Measurements from ENCODE around the gene MLF2.

MLF2 gene

GRCh38 chr12:6771509-6772330 is 18.8 kb upstream of the MLF2 start:
- Mint-ChIP-seq H3K36me3 (ENCODE audit: low read depth) (peaks cover 39% of the 10 kb centered on the region), H3K27me3 (peaks cover 31% of the 10 kb centered on the region), H3K4me1 (peaks cover 76% of the 10 kb centered on the region), H3K27ac (peak overlapping the region; percentile 86), H3K4me3 (peak overlapping the region; percentile 98), H3K9me3 (no peaks in the 10 kb centered on the region)
- no peak for DNase-seq
- no peak for ATAC-seq

GRCh38 chr12:6771091-6771495 is 18.2 kb upstream of the MLF2 start:
- ATAC-seq (no peak), DNase-seq (no peak)
- H3K27me3 Mint-ChIP-seq: peaks cover 31% of the 10 kb centered on the region
- H3K36me3 Mint-ChIP-seq (ENCODE audit: low read depth): peaks cover 33% of the 10 kb centered on the region
- peak overlapping the region; percentile 98 for H3K4me3 Mint-ChIP-seq
- H3K27ac Mint-ChIP-seq: peak overlapping the region; percentile 86
- peaks cover 70% of the 10 kb centered on the region for H3K4me1 Mint-ChIP-seq
- no peaks in the 10 kb centered on the region for H3K9me3 Mint-ChIP-seq

- peak overlapping the region; percentile 98 for H3K4me3 Mint-ChIP-seq
- H3K4me1 Mint-ChIP-seq: peaks cover 69% of the 10 kb centered on the region
- peak overlapping the region; percentile 86 for H3K27ac Mint-ChIP-seq
- peaks cover 36% of the 10 kb centered on the region for H3K27me3 Mint-ChIP-seq
- ATAC-seq (no peak), DNase-seq (no peak)
- no peaks in the 10 kb centered on the region for H3K9me3 Mint-ChIP-seq
- peaks cover 28% of the 10 kb centered on the region for H3K36me3 Mint-ChIP-seq (ENCODE audit: low read depth)
Observed at GRCh38 chr12:6770600-6770999, 17.7 kb upstream of the MLF2 start.

DNA sequence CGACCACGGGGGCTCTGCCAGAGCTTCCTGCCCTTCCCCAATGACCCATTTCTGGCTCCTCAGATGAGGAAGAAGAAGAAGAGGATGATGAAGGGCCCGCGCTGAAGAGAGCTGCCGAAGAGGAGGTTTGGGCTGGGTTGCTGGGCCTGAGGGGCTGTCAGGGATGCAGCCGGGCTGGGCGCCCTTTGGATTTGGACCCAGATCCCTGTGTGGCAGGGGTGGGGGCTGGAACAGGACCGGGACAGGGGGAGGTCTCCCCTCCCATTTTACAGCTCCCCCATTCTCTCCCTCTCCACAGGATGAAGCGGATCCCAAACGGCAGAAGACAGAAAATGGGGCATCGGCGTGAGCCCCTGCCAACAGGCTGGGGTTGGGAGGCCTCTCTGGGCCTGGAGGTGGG is 17.2 kb upstream of the MLF2 start:
- Mint-ChIP-seq H3K27me3 (peaks cover 41% of the 10 kb centered on the region), H3K9me3 (no peaks in the 10 kb centered on the region), H3K27ac (peak overlapping the region; percentile 0), H3K36me3 (ENCODE audit: low read depth) (peaks cover 23% of the 10 kb centered on the region), H3K4me1 (peaks cover 69% of the 10 kb centered on the region), H3K4me3 (no peak overlapping the region)
- ATAC-seq (no peak), DNase-seq (no peak)

GRCh38 chr12:6769666-6770065 is 16.7 kb upstream of the MLF2 start:
- peaks cover 18% of the 10 kb centered on the region for H3K36me3 Mint-ChIP-seq (ENCODE audit: low read depth)
- no peak overlapping the region for H3K4me3 Mint-ChIP-seq
- H3K27me3 Mint-ChIP-seq: peaks cover 43% of the 10 kb centered on the region
- peak overlapping the region; percentile 0 for H3K27ac Mint-ChIP-seq
- no peaks in the 10 kb centered on the region for H3K9me3 Mint-ChIP-seq
- DNase-seq (no peak), ATAC-seq (no peak)
- peaks cover 67% of the 10 kb centered on the region for H3K4me1 Mint-ChIP-seq

DNA sequence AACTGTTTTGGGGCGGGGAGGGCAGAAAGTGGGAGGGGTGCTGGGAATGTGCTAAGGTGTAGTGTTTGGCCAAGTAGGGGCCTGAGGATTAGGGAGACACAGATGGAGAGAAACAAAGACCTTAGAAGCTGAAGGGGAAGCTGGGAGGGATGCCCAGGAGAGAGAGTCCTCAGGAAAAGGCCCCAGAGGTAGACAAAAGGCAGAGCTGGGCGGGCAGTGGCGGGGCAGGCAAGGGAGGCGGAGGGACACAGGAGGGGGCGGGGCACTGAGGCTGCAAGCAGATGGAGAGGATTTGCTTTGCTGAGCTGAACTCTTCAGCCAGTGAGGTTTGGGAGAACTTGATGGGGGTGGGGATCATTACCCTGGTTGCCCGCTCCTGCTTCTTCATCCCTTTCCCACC is 16.0 kb upstream of the MLF2 start:
- peaks cover 46% of the 10 kb centered on the region for H3K27me3 Mint-ChIP-seq
- H3K4me3 Mint-ChIP-seq: peak overlapping the region; percentile 80
- H3K36me3 Mint-ChIP-seq (ENCODE audit: low read depth): peaks cover 12% of the 10 kb centered on the region
- H3K4me1 Mint-ChIP-seq: peaks cover 68% of the 10 kb centered on the region
- no peaks in the 10 kb centered on the region for H3K9me3 Mint-ChIP-seq
- DNase-seq (peak; percentile 31), ATAC-seq (no peak)
- no peak overlapping the region for H3K27ac Mint-ChIP-seq

DNA sequence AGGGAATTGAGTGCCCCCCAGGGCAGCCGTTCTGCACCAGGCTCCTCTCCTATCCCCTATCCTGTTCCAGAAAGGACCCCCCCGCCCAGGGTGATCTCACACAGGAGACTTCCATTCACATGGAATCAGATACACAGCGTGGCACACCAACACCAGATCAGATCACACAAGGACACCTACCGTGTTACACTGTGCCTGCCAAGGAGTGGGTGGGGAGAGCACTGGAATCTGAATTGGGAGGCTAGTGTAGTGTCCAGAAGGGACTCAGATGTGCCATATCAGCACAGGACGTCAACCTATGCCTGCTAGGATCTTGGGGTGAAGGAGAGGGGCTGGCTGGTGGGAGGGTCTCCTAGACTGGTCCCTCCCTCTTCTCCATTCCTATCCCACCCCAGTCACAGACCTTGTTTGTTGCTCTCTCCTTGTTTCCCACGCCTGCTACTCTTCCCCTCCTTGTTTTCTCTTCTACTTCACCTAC is 15.5 kb upstream of the MLF2 start:
- peaks cover 46% of the 10 kb centered on the region for H3K27me3 Mint-ChIP-seq
- peak overlapping the region; percentile 55 for H3K27ac Mint-ChIP-seq
- DNase-seq: no peak
- H3K4me3 Mint-ChIP-seq: peak overlapping the region; percentile 80
- H3K36me3 Mint-ChIP-seq (ENCODE audit: low read depth): peaks cover 11% of the 10 kb centered on the region
- peaks cover 69% of the 10 kb centered on the region for H3K4me1 Mint-ChIP-seq
- ATAC-seq: no peak
- no peaks in the 10 kb centered on the region for H3K9me3 Mint-ChIP-seq

- Mint-ChIP-seq H3K36me3 (ENCODE audit: low read depth) (peaks cover 8% of the 10 kb centered on the region), H3K27me3 (peaks cover 50% of the 10 kb centered on the region), H3K4me3 (peak overlapping the region; percentile 80), H3K4me1 (peaks cover 61% of the 10 kb centered on the region), H3K9me3 (no peaks in the 10 kb centered on the region), H3K27ac (peak overlapping the region; percentile 65)
- DNase-seq: no peak
- no peak for ATAC-seq
Observed at GRCh38 chr12:6767353-6768319, 14.7 kb upstream of the MLF2 start.

DNA sequence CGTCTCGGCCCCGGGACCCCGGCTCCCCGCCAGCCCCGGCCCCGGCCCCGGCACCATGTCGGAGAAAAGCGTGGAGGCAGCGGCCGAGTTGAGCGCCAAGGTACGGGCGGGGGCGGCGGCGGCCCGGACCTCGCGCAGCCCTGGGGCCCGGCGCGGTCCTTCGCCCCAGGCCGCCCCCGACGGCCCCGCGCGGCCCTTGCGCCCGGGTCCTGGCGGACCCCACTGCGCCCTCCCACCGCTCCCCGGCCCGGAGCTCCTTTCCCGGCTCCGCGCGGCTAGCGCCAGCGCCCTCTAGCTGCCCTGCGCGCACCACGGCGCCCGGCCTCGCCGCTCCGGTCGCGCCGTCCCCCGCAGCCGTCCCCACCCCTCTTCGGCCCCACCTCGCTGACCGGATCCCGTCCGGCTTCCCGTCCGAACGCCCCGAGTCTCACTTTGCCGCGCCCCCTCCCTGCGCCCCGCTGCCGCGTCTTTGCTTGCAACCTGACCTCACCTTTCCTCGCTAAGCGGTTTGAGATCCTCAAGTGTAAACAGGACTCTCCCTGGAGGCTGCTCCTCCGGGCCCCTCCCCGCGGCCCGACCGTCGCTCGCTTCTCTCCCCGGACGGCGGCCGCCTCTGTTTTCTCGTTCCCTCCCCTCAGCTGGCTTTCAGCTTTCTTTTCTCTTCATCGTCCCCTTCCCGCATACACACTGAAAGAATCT is 13.9 kb upstream of the MLF2 start:
- Mint-ChIP-seq H3K4me1 (peaks cover 57% of the 10 kb centered on the region), H3K27ac (peak overlapping the region; percentile 65), H3K9me3 (no peaks in the 10 kb centered on the region), H3K36me3 (ENCODE audit: low read depth) (peaks cover 8% of the 10 kb centered on the region), H3K27me3 (peaks cover 53% of the 10 kb centered on the region), H3K4me3 (peak overlapping the region; percentile 80)
- ATAC-seq (peak; percentile 55), DNase-seq (peak; percentile 75)

GRCh38 chr12:6765634-6766581 is 13.0 kb upstream of the MLF2 start, which contains the start of gene PTMS:
TSS of gene PTMS (plus strand) at chr12:6766363. CDS start at chr12:6766706, 343 bp downstream.
- Mint-ChIP-seq H3K4me3 (peak within 1 kb of the TSS; percentile 80), H3K27ac (peak within 1 kb of the TSS; percentile 68), H3K4me1 (peaks cover 48% of the 10 kb centered on the region), H3K36me3 (ENCODE audit: low read depth) (peaks cover 3% of the 10 kb centered on the region), H3K9me3 (no peaks in the 10 kb centered on the region), H3K27me3 (peaks cover 53% of the 10 kb centered on the region)
- DNase-seq (peak; percentile 56), ATAC-seq (peak; percentile 7)

DNA sequence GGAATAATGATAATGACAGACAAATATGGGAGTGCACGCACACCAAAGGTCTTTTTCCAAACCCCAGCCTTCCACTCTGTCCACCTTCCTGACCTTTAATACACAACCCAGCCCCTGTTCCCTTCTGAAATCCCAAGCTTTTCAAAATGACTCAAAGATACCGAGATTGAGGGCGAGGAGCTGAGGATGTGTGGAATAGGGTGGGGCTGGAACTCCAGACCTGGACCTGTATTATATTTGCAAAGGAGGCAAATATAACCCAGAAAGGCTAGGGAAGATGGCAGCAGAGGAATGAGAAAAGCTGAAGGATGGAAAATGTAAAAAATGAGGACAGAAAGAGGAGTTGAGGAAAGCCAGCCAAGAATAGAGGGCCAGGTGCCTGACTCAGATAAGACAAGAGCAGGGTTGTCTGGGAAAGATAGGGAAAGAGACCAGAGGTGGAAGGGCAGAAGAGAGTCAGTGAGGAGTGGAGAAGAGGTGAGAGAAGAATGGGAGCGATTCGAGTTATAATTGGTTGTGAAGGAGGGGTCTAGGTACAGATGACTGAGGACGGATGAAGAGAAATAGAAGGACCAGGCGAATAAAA is 12.2 kb upstream of the MLF2 start:
- H3K4me1 Mint-ChIP-seq: peaks cover 44% of the 10 kb centered on the region
- no peak for DNase-seq

DNA sequence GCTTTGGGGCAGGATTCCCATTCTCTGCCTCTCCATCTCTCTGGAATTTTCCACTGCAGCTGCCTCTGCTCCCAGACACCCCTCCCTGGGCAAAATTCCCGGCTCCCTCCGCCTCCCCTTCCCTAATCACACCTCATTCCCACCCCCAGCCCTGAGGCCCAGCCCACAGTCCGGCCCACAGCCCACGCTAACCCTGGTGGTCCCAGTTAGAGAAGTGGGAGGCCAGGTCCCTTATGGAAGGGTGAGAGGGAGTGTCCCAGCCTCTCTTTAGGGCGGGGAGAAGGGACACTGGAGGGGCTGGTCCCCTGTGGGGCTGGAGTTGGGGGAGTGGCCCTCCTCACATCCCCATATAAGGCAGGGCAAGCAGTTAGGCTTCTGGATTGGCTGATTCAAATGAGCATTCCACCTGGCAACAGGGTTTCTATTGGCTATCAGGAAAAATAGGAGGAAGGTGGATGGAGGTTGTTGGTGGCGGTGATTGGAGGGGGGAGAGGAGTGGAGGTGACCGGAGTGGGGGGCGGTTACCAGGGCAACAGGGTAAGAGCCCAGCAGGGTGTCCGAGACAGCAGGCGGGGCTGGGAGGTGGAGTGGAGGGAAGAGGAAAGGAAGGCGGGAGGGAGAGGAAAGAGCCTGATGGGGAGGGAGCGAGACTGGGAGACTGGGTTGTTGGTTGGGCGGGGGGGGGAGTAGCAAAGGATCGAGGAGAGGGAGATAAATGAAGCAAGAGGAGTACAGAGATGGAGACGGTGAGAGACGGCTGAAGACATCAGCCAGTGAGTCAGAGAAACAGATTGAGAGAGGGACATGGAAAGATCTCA is 11.3 kb upstream of the MLF2 start:
- Mint-ChIP-seq H3K9me3 (no peaks in the 10 kb centered on the region), H3K4me3 (peak overlapping the region; percentile 77), H3K4me1 (peaks cover 38% of the 10 kb centered on the region), H3K27me3 (peaks cover 55% of the 10 kb centered on the region), H3K27ac (peak overlapping the region; percentile 42), H3K36me3 (ENCODE audit: low read depth) (no peaks in the 10 kb centered on the region)
- DNase-seq (peak; percentile 49), ATAC-seq (peak; percentile 76)

More for the DNA sequence above, 12.2 kb upstream of the MLF2 start:
- peak overlapping the region; percentile 77 for H3K4me3 Mint-ChIP-seq
- no peaks in the 10 kb centered on the region for H3K36me3 Mint-ChIP-seq (ENCODE audit: low read depth)
- ATAC-seq: no peak
- H3K27me3 Mint-ChIP-seq: peaks cover 53% of the 10 kb centered on the region
- H3K27ac Mint-ChIP-seq: peak overlapping the region; percentile 68
- H3K9me3 Mint-ChIP-seq: no peaks in the 10 kb centered on the region

All from activated naive CD8-positive, alpha-beta T cell treated with anti-CD3 and anti-CD28 coated beads, Interleukin-2, amount 50 U/mL, for 24 hours (primary cell).